SU-DHL-6 (cell line): ENCODE results near the gene ZNF668.

ENCODE experiments used
- EZH2phosphoT487 ChIP-seq: fragments of 200-600 bp; sonication (generic), shearing (Covaris generic); conservative IDR thresholded peaks from 2 replicates; pipeline ENCODE4 v1.6.1; 2018; ENCODE audit warnings: mild to moderate bottlenecking, antibody characterized with exemption, low read length, moderate library complexity, mixed read lengths
- TF ChIP-seq, protein P1 (sequence below): fragments of 200-600 bp; sonication (generic); IDR thresholded peaks from one replicate; pipeline ENCODE4 v1.5.1; 2017; ENCODE audit warnings: antibody characterized with exemption, mild to moderate bottlenecking, low read length, moderate library complexity; ENCODE audit not compliant: insufficient read depth, poor library complexity, severe bottlenecking

DNA sequence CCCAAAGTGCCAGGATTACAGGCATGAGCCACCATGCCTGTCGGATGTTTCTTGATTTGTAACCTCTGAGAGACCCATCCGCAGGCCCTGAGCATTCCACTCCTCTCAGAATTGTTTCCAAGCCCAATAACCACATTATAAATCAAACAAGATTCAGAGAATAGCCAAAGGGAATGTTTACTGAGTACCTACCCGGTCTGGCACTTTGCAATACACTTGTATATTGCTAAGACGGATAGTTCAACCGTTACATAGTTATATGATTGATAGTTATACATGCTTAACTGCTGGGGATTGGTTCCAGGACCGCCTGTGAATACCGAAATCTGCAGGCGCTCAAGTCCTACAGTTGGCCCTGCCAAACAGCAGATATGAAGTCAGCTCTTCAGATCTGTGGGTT is 40.4 kb upstream of the ZNF668 start:
- TF ChIP-seq, protein P1, sequence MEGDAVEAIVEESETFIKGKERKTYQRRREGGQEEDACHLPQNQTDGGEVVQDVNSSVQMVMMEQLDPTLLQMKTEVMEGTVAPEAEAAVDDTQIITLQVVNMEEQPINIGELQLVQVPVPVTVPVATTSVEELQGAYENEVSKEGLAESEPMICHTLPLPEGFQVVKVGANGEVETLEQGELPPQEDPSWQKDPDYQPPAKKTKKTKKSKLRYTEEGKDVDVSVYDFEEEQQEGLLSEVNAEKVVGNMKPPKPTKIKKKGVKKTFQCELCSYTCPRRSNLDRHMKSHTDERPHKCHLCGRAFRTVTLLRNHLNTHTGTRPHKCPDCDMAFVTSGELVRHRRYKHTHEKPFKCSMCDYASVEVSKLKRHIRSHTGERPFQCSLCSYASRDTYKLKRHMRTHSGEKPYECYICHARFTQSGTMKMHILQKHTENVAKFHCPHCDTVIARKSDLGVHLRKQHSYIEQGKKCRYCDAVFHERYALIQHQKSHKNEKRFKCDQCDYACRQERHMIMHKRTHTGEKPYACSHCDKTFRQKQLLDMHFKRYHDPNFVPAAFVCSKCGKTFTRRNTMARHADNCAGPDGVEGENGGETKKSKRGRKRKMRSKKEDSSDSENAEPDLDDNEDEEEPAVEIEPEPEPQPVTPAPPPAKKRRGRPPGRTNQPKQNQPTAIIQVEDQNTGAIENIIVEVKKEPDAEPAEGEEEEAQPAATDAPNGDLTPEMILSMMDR: no peak
- no peak for TF ChIP-seq EZH2phosphoT487
